Right kidney (tissue), 1 donor: ENCODE results near the gene TRIP10.
"Not testable (repeated sequence)": the region's sequence is repeated elsewhere in the genome, so short reads cannot be mapped to it uniquely, and the experiment has no call there.

ENCODE experiments used
- DNase-seq: peaks from one replicate; pipeline ENCODE4 v3.0.0-alpha.2; 2016

The TRIP10 gene

DNA sequence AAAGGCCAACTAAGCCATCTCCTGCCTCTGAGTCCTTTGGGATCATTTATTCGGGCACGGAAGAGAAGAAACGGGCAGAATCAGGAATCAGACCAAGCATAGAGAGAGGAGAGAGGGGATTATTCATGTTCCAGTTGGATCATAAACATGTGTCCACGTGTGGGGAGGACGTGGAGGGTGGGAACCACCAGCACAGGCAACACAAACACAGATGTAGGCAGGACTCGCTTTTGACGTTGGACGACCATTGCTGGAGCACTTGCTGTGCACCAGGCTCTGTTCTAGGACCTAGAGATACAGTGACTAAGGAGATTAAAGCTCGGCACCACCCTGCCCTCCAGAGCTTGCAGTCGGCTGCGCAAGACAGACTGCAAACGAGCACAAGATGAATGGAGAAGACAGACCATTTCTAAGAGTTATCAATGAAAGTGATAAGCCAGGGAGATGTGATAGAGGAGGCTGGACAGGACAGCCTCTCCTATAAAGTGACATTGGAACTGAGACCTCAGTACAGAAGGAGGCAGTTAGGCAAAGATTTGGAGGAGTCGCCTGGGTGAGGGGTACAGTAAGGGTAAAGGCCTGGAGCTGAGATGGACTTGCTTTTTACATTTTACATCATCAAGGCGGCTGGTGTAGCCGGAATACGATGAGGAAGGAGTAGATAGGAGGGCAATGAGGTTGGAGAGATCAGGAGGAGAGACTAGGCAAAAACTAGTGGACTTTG lies 27.0 kb downstream of the TRIP10 start:
- DNase-seq = no peak

- no peak for DNase-seq
These were observed 27.5 kb downstream of the TRIP10 start for GRCh38 chr19:6767081-6767356.

DNA sequence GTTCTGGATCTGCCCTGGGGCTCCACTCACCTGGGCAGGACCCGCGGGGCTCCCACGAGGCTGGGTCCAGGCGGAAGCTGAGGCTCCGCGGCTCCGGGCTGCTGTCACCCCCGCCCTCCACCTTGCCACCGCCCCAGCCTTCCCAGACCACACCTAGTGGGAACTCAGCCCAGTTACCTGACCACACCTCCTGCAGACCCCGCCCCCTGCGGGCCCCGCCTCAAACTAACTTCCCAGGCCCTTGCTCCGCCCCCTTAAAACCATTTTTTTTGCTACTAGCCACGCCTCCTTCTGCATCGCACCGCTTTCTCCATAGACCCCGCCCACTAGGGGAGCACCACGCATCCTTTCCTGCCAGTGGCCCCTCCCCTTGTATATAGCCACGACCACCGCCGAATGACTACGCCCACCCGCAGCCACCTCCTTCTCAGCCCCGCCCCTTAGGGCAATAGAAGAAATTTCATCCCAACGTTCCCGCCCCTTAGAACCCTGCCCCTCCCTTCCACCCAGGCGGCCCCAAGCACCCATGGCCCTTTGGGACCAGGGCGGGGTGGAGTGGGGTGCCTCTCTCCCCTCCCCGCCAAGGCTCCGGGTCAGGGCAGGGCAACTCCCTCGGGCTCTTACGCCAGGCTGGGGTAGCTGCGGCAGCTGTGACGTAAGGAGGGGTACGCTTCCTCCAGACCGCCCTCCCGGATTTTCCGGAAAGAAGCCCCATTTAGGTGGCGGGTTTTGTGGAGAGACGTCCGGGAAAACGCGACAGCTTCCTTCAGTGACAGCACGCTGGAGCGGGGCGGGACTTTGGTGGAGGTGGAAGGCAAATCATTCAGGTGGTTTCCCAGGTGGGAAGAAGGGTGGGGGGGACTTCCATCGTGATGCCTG lies 28.1 kb downstream of the TRIP10 start, which contains the start of gene SH2D3A:
Gene SH2D3A, minus strand, starts transcription at position 79 of the 879 bp plus-strand sequence. CDS start 3,687 bp downstream, outside the sequence.
- DNase-seq = peak; percentile 64

- DNase-seq = no peak
These were observed 28.8 kb downstream of the TRIP10 start for GRCh38 chr19:6768236-6768785.

DNA sequence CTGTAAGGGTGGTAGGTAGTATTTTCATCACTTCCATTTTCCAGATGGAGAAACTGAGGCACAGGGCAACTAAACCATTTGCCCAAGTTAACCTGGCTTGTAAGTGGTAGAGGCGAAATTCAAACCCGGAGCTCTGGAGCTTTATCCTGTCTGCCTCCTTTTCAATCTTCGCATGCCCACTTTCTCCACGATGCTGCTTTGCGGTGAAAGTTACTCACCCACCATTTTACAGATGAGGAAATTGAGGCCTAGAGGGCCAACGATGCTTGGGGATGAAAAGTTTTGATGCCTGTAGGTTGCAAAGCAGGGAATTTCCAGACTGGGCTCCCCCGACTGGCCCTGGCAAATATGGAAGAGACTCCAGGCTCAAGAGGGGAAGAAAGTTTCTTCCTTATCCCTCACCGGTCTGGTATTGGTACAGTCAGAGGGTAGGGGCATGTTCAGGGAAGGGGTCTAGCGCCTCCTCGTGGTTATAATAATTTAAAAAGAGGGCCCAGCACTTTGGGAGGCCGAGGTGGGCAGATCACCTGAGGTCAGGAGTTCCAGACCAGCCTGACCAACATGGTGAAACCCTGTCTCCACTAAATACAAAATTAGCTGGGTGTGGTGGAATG lies 29.6 kb downstream of the TRIP10 start:
- DNase-seq = no peak

DNA sequence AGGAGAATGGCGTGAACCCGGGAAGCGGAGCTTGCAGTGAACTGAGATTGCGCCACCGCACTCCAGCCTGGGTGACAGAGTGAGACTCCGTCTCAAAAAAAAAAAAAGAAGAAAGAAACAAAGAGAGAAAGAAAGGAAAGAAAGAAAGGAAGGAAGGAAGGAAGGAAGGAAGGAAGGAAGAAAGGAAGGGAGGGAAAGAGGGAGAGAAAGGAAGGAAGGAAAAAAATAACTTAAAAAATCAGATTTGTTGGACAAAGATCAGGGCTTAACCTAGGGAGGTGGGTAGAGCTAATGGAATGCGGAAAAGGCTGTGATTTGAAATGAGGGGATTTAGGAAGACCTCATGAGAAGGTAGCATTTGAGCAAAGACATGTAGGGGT lies 32.2 kb downstream of the TRIP10 start:
- not testable (repeated sequence) for DNase-seq

GRCh38 chr19:6772028-6772865 lies 32.8 kb downstream of the TRIP10 start, which contains the start of gene VAV1:
VAV1 (plus strand) TSS chr19:6772708; CDS start chr19:6772808, 100 bp downstream.
- DNase-seq = no peak

GRCh38 chr19:6772866-6773322 lies 33.4 kb downstream of the TRIP10 start:
- DNase-seq = no peak

- no peak for DNase-seq
These were observed 33.9 kb downstream of the TRIP10 start for GRCh38 chr19:6773323-6773931.

DNA sequence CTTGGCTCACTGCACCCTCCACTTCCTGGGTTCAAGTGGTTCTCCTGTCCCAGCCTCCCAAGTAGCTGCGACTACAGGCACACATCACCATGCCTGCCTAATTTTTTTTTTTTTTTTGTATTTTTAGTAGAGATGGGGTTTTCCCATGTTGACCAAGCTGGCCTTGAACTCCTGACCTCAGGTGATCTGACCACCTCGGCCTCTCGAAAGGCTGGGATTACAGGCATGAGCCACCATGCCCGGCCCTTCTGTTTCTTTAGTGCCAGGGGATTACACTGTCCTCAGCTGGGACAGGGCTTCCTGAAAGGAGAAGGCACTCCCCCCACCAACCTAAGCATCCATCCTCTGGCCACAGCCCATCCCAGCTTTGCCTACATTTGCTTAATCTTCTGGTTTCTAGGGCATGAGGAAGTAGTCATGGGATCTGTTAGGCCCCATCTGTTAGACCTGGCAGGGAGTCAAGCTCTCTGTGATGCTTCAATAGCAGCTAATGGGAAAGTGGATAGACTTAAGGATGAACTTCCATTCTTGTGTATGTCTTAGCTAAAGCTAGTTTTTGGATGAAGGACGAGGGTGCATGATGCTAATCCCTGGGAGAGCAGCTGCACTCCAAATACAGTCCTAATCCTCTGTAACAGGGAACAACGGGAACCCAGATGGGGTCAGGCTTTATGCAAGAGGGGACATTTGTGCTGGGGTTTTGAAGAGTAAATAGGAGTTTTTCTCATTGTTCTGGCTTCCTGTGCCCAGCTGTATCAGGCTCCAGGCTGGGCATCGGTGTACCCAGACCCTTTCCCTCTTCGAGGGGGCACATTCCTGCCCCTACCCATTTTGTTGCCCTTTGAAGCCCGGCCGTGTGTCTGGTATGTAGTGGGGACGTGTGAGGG lies 35.6 kb downstream of the TRIP10 start:
- DNase-seq = no peak

DNA sequence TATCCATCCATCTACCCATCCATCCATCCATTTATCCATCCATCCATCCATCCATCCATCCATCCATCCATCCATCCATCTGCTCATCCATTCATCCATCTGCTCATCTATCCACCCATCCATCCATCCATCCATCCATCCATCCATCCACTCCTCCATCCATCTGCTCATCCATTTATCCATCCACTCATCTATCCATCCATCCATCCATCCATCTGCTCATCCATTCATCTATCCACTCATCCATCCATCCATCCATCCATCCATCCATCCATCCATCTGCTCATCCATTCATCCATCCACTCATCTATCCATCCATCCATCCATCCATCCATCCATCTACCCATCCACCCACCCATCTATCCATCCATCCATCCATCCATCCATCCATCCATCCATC lies 36.6 kb downstream of the TRIP10 start:
- not testable (repeated sequence) for DNase-seq

- no peak for DNase-seq
These were observed 37.5 kb downstream of the TRIP10 start for GRCh38 chr19:6776999-6777398.

- no peak for DNase-seq
These were observed 38.0 kb downstream of the TRIP10 start for GRCh38 chr19:6777434-6777833.

GRCh38 chr19:6778386-6778785 lies 38.9 kb downstream of the TRIP10 start:
- DNase-seq = no peak

- DNase-seq = no peak
These were observed 39.7 kb downstream of the TRIP10 start for GRCh38 chr19:6779206-6779605.

GRCh38 chr19:6787393-6787792 lies 47.9 kb downstream of the TRIP10 start:
- no peak for DNase-seq

- DNase-seq = no peak
These were observed 49.4 kb downstream of the TRIP10 start for GRCh38 chr19:6788896-6789295.

DNA sequence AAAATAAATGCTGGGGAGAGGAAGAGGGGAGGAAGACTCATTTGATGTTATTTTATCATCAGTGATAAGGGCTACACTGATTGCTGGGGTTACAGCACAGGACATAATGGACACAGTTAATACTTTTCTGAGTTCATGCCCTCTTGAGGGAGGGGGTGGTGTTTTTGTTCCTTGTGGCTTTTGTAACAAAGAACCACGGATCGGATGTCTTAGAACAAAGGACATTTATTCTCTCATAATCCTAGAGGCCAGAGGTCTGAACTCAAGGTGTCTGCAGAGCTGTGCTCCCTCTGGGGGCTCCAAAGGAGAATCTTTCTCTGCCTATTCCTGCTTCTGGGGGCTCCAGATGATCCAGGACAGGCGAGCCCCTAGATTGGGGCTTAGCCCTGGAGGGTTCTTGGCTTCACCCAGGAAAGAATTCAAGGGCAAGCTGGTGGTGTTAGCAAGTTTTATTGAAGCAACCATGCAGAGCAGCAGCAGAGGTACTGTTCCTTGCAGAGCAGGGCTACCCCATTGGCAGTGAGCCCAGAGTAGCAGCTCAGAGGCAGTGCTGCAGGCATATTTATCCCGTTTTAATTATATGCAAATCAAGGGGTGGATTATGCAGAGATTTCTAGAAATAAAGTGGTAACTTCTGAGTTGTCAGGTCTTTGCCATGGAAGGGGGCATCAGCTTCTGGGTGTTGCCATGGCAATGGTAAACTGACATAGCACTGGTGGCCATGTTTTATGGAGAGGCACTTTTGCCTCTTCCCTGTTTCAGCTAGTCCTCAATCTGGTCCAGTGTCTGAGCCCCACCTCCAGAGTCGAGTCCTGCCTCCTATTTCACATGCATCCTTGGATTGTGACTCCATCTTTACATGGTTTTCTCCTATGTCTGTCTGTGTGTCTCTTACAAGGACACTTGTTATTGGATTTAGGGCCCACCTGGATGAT lies 51.0 kb downstream of the TRIP10 start:
- no peak for DNase-seq

- DNase-seq = no peak
These were observed 51.8 kb downstream of the TRIP10 start for GRCh38 chr19:6791237-6791636.
